IMR-90 (cell line): ENCODE data around the gene PLAC9. TPM values are rescaled to one million over a fixed set of nuclear protein-coding genes. Genes with fewer than 3 reads are reported as not detected.

Experiments
- ATAC-seq: fragments of 200-7000 bp; cut with Tn5 transposase; 2 replicates; pipeline ENCODE4 v1.9.1; 2020; ENCODE audit warnings: low read depth, mild to moderate bottlenecking, moderate library complexity
- BruUV-seq: library from RNA; stranded (reverse); fragments of 400-500 nt; replicated peaks from 2 replicates; lab custom pipeline; 2021; lab: Mats Ljungman, UMichigan
- CTCF ChIA-PET: fragments of 300-600 bp; formaldehyde crosslinking; extraction: SDS; loops from one replicate; lab custom pipeline; 2021; ENCODE audit warnings: antibody characterized with exemption; lab: Yijun Ruan, JAX
- POLR2A ChIA-PET: fragments of 300-600 bp; sonication (Branson Sonifier 250); formaldehyde crosslinking; loops from one replicate; lab custom pipeline; 2022; ENCODE audit warnings: antibody characterized with exemption; ENCODE audit not compliant: unreplicated experiment; lab: Charles Lee
- DNase-seq: peaks from one replicate; pipeline ENCODE4 v3.0.0; 2013
- H2AFZ ChIP-seq: replicated peaks from 2 replicates; pipeline ENCODE3; 2013; ENCODE audit warnings: low read length, mild to moderate bottlenecking; ENCODE audit not compliant: poor library complexity
- H2AK5ac ChIP-seq: 2 replicates; pipeline ENCODE4 v1.6.1; 2013; ENCODE audit warnings: low read depth, low read length, inconsistent platforms
- H2AK9ac ChIP-seq: replicated peaks from 2 replicates; pipeline ENCODE3; 2013; ENCODE audit warnings: mild to moderate bottlenecking, low read depth, low read length, moderate library complexity; ENCODE audit not compliant: poor library complexity
- H2BK120ac ChIP-seq: 2 replicates; pipeline ENCODE4 v1.6.1; 2013; ENCODE audit warnings: low read depth, low read length, inconsistent platforms
- H2BK15ac ChIP-seq: 3 replicates; pipeline ENCODE4 v1.6.1; 2013; ENCODE audit warnings: low read depth, low read length, inconsistent platforms
- H2BK20ac ChIP-seq: 2 replicates; pipeline ENCODE4 v1.6.1; 2013; ENCODE audit warnings: low read depth, mild to moderate bottlenecking, inconsistent platforms, low read length, moderate library complexity
- H2BK5ac ChIP-seq: 2 replicates; pipeline ENCODE4 v1.6.1; 2013; ENCODE audit warnings: mild to moderate bottlenecking, low read depth, low read length, inconsistent platforms; ENCODE audit not compliant: poor library complexity, severe bottlenecking
- H3K14ac ChIP-seq: replicated peaks from 2 replicates; pipeline ENCODE4 v1.6.1; 2013; ENCODE audit warnings: low read depth, low read length, inconsistent platforms
- H3K18ac ChIP-seq: 2 replicates; pipeline ENCODE4 v1.6.1; 2013; ENCODE audit warnings: low read depth, low read length, control low read depth
- H3K23ac ChIP-seq: 2 replicates; pipeline ENCODE4 v1.6.1; 2013; ENCODE audit warnings: low read depth, low read length, inconsistent platforms
- H3K27ac ChIP-seq: 2 replicates; pipeline ENCODE4 v1.5.1; 2013; ENCODE audit warnings: mild to moderate bottlenecking, control low read depth, low read length; ENCODE audit not compliant: insufficient read depth
- H3K27me3 ChIP-seq: 2 replicates; pipeline ENCODE4 v1.6.1; 2013; ENCODE audit warnings: low read length; ENCODE audit not compliant: control insufficient read depth, insufficient read depth
- H3K36me3 ChIP-seq: 2 replicates; pipeline ENCODE4 v1.6.1; 2013; ENCODE audit warnings: low read length, mixed read lengths; ENCODE audit not compliant: control insufficient read depth, insufficient read depth
- H3K4ac ChIP-seq: 2 replicates; pipeline ENCODE4 v1.6.1; 2013; ENCODE audit warnings: low read depth, low read length, inconsistent platforms
- H3K4me1 ChIP-seq: 2 replicates; pipeline ENCODE4 v1.6.1; 2013; ENCODE audit warnings: low read length, mixed read lengths; ENCODE audit not compliant: control insufficient read depth, insufficient read depth
- H3K4me2 ChIP-seq: 2 replicates; pipeline ENCODE4 v1.6.1; 2013; ENCODE audit warnings: low read depth, mild to moderate bottlenecking, control low read depth, low read length, moderate library complexity
- H3K4me3 ChIP-seq: 2 replicates; pipeline ENCODE4 v1.5.1; 2013; ENCODE audit warnings: low read depth, mild to moderate bottlenecking, control low read depth, low read length, moderate library complexity; ENCODE audit not compliant: insufficient read depth
- H3K56ac ChIP-seq: 2 replicates; pipeline ENCODE4 v1.6.1; 2013; ENCODE audit warnings: low read length, inconsistent platforms; ENCODE audit not compliant: insufficient read depth; ENCODE audit errors: extremely low read depth
- H3K79me1 ChIP-seq, 2 experiments: 2 replicates each; pipeline ENCODE4 v1.6.1; 2013; ENCODE audit warnings: low read length in 2 of 2, inconsistent platforms in 1 of 2, low read depth in 1 of 2
- H3K9ac ChIP-seq: 2 replicates; pipeline ENCODE4 v1.6.1; 2013; ENCODE audit warnings: low read depth, low read length, control low read depth
- H3K9me1 ChIP-seq: 2 replicates; pipeline ENCODE4 v1.6.1; 2013; ENCODE audit warnings: low read length, inconsistent platforms; ENCODE audit not compliant: insufficient read depth
- H3K9me3 ChIP-seq: 2 replicates; pipeline ENCODE4 v1.6.1; 2013; ENCODE audit warnings: low read length; ENCODE audit not compliant: control insufficient read depth, insufficient read depth
- H4K20me1 ChIP-seq: 2 replicates; pipeline ENCODE4 v1.6.1; 2013; ENCODE audit warnings: low read length, inconsistent platforms; ENCODE audit not compliant: insufficient read depth
- H4K5ac ChIP-seq: 2 replicates; pipeline ENCODE4 v1.6.1; 2013; ENCODE audit warnings: mild to moderate bottlenecking, low read depth, low read length, control low read depth
- H4K8ac ChIP-seq, 2 experiments: 2 replicates each; pipeline ENCODE4 v1.6.1; 2013; ENCODE audit warnings: low read depth in 2 of 2, low read length in 2 of 2, control low read depth in 1 of 2, inconsistent platforms in 1 of 2
- H4K91ac ChIP-seq: 2 replicates; pipeline ENCODE4 v1.6.1; 2013; ENCODE audit warnings: low read depth, low read length, inconsistent platforms; ENCODE audit not compliant: insufficient read depth
- CTCF ChIP-seq: conservative IDR thresholded peaks from 2 replicates; pipeline ENCODE4 v1.5.1; 2012; ENCODE audit warnings: mild to moderate bottlenecking, low read depth, low read length, improper control_type of control experiment
- NFE2L2 ChIP-seq: fragments of 150-350 bp; IDR thresholded peaks from 2 replicates; pipeline ENCODE4 v1.6.1; 2016; ENCODE audit warnings: low read depth, mild to moderate bottlenecking, low read length
- RAD21 ChIP-seq: IDR thresholded peaks from 2 replicates; pipeline ENCODE4 v1.6.1; 2012; ENCODE audit warnings: low read length, improper control_type of control experiment
- SMC3 ChIP-seq: fragments of 150-350 bp; IDR thresholded peaks from 2 replicates; pipeline ENCODE4 v1.6.1; 2016; ENCODE audit warnings: low read depth, mild to moderate bottlenecking, antibody characterized with exemption, low read length, moderate library complexity
- WGBS, 2 experiments: methylation state at CpG; one replicate each; pipeline versions ENCODE4 v1.1.5 to v1.1.7; 2013; ENCODE audit warnings: missing lambda C conversion rate in 2 of 2; ENCODE audit not compliant: insufficient read length in 1 of 2; ENCODE audit errors: extremely low coverage in 2 of 2; 5-methylcytosine and 5-hydroxymethylcytosine counted together
- dilution Hi-C: fragments of 300-500 bp; cut with HindIII; formaldehyde crosslinking; loops from one replicate; pipeline ENCODE4 v1.14.3; 2018; ENCODE audit warnings: low sequenced_read_pairs; ENCODE audit not compliant: unreplicated experiment
- in situ Hi-C: fragments of 300-500 bp; cut with MboI; formaldehyde crosslinking; loops from 3 replicates; pipeline ENCODE4 v1.14.3; 2019; ENCODE audit warnings: low sequenced_read_pairs, inconsistent platforms, mixed read lengths
- intact Hi-C: fragments of 100-400 bp; cut with micrococcal nuclease; formaldehyde crosslinking; loops from 2 replicates; pipeline ENCODE4 v1.10.0; 2022
- polyA plus RNA-seq, 3 experiments: library from polyadenylated mRNA; depleted of rRNA; stranded (reverse); fragments of >200 nt; gene quantifications; 2 replicates each; pipeline ENCODE4 v1.2.3, GENCODE V29; 2012; ENCODE audit warnings: low replicate concordance in 1 of 3
- total RNA-seq: library from RNA; depleted of rRNA; stranded (reverse); fragments of >200 nt; gene quantifications from 2 replicates; pipeline ENCODE4 v1.2.3, GENCODE V29; 2012

The PLAC9 gene
- total and polyA plus RNA-seq, 2 of the 4 experiments (the other 2 are of a cell fraction): 1.6 to 12.2 TPM

- TF ChIP-seq NFE2L2 (no peak), SMC3 (no peak)
Observed at GRCh38 chr10:80160361-80161320, 28.1 kb downstream of the PLAC9 start (continued).

- peaks cover 62% of the 10 kb centered on the region for H3K9me1 ChIP-seq
- TF ChIP-seq SMC3 (no peak), RAD21 (peak; percentile 12), CTCF (peak; percentile 29; the same call in 1 of the 2 replicates)
- no peaks in the 10 kb centered on the region for H3K9me3 ChIP-seq
- no TSS peak for BruUV-seq
- H2BK20ac ChIP-seq: 0 out of 2 replicates have a peak overlapping the region, but pooled peaks have one; percentile 21
- DNase-seq (no peak), ATAC-seq (no peak)
- H2AFZ ChIP-seq: no peak overlapping the region
- H4K8ac ChIP-seq: no peak overlapping the region
- no peak overlapping the region for H3K56ac ChIP-seq
- peak overlapping the region; percentile 21; the same call in 1 of the 2 replicates for H2BK120ac ChIP-seq
- H3K23ac ChIP-seq: no peak overlapping the region
- no peak overlapping the region for H4K5ac ChIP-seq
- 87% methylated on average over 12 of the region's 21 CpGs; no CpG with 5 or more reads in 1 of the 2 experiments for WGBS, 2 experiments
- H3K4me2 ChIP-seq: no peak overlapping the region
- H2AK5ac ChIP-seq: peak overlapping the region; percentile 46; the same call in 1 of the 2 replicates
- no peak overlapping the region for H3K9ac ChIP-seq
- H3K79me1 ChIP-seq: peaks cover 34 to 88% of the 10 kb centered on the region in 2 experiments
- H3K4ac ChIP-seq: peak overlapping the region; percentile 82; the same call in 1 of the 2 replicates
- dilution Hi-C loops: no loop called here
- no peak overlapping the region for H2BK5ac ChIP-seq
- H3K18ac ChIP-seq: no peak overlapping the region
- POLR2A ChIA-PET: no interaction called here
- H3K4me1 ChIP-seq: peaks cover 55% of the 10 kb centered on the region
- no peak overlapping the region for H3K4me3 ChIP-seq
- intact Hi-C loops: no loop called here
- peaks cover 69% of the 10 kb centered on the region for H3K36me3 ChIP-seq
- H2BK15ac ChIP-seq: 0 out of 3 replicates have a peak overlapping the region, but pooled peaks have one; percentile 13
- H3K27ac ChIP-seq: no peak overlapping the region
- H4K20me1 ChIP-seq: peaks cover 12% of the 10 kb centered on the region
- H4K91ac ChIP-seq: no peak overlapping the region; the same call in 1 of the 2 replicates
- no peaks in the 10 kb centered on the region for H3K27me3 ChIP-seq
- H3K14ac ChIP-seq: no peak overlapping the region
- in situ Hi-C loops: loop anchor here (25.0 kb wide), 1 partner anchor 301 kb away; the partner anchor contains the start of gene TSPAN14
- CTCF ChIA-PET: no interaction called here
- no peak overlapping the region for H2AK9ac ChIP-seq
Observed at GRCh38 chr10:80161321-80162083, 29.0 kb downstream of the PLAC9 start.
